Measurements from ENCODE around the gene PRKAR1B.
"Not testable (repeated sequence)": the region's sequence is repeated elsewhere in the genome, so short reads cannot be mapped to it uniquely, and the experiment has no call there.

Gene PRKAR1B

DNA sequence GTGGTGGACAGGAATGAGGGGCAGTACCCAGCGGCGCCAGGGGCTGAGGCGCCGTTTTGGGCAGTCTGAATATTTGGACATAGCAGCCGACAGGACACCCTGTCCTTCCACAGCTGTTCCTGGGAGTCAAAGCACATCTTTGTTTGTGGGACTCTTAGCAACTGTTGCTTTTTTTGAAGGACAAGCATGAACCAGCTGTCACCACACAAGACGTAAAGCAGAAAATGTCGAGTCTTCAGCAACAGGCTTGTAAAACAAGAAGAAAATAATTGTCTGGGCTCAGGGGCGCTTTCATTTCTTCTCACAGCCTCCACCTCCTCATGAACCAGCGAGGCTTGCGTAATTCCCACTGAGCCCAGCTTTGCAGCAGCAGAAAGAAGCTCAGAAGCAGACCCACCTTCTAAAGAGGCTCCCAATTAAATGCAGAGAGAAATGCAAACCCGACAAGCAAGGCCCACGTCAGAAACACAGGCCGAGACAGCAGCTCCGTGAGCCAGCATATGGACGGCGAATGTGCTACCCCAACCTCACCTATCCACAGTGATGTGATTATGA, 69.4 kb downstream of the PRKAR1B start:
- Histone ChIP-seq H3K27me3 (replicated peaks; ENCODE audit: control insufficient read depth, insufficient read depth, low read length) (no peaks in the 10 kb centered on the region), H3K36me3 (ENCODE audit: control insufficient read depth, insufficient read depth, low read length, severe bottlenecking) (no peaks in the 10 kb centered on the region), H3K4me3 (ENCODE audit: low read length) (no peak overlapping the region), H3K9me3 (ENCODE audit: control insufficient read depth, low read length) (no peaks in the 10 kb centered on the region), H3K4me1 (ENCODE audit: control insufficient read depth, insufficient read depth, low read length) (no peaks in the 10 kb centered on the region), H3K9ac (ENCODE audit: low read length) (no peak overlapping the region)
- peak; percentile 19 for DNase-seq (ENCODE audit: low read depth)

DNA sequence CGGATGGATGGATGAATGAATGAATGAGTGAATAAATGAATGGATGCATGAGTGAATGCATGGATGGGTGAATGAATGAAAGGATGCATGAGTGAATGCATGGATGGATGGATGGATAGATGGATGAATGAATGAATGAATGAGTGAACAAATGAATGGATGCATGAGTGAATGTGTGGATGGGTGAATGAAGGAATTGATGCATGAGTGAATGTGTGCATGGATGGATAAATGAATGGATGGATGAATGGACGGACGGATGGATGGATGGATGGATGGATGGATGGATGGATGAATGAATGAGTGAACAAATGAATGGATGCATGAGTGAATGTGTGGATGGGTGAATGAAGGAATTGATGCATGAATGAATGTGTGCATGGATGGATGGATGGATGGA, 70.1 kb downstream of the PRKAR1B start:
- not testable (repeated sequence) for H3K36me3 ChIP-seq (ENCODE audit: control insufficient read depth, insufficient read depth, low read length, severe bottlenecking); H3K27me3 ChIP-seq (replicated peaks; ENCODE audit: control insufficient read depth, insufficient read depth, low read length); DNase-seq (ENCODE audit: low read depth); H3K4me3 ChIP-seq (ENCODE audit: low read length); H3K9me3 ChIP-seq (ENCODE audit: control insufficient read depth, low read length); H3K4me1 ChIP-seq (ENCODE audit: control insufficient read depth, insufficient read depth, low read length); H3K9ac ChIP-seq (ENCODE audit: low read length)

DNA sequence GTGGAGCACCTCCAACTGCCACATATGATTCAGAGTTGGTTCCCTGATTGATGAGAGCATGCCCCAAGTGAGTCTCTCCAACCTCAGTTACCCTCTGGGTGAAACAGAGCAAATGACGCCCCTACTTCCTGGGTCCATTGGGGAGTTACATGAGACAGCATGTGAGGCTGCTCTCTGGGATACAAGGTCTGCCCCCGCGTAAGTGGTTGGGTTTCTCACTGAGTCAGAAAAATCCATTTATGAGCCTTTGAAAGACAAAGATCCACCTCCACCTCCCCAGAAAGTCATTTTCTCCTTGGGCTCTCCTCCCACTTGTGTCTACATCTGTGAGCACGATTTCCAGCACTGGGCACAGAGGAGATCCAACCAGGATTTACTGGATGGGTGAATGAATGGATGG, 71.3 kb downstream of the PRKAR1B start:
- no peak for DNase-seq (ENCODE audit: low read depth)
- Histone ChIP-seq H3K9ac (ENCODE audit: low read length) (no peak overlapping the region), H3K36me3 (ENCODE audit: control insufficient read depth, insufficient read depth, low read length, severe bottlenecking) (no peaks in the 10 kb centered on the region), H3K9me3 (ENCODE audit: control insufficient read depth, low read length) (no peaks in the 10 kb centered on the region), H3K27me3 (replicated peaks; ENCODE audit: control insufficient read depth, insufficient read depth, low read length) (no peaks in the 10 kb centered on the region), H3K4me1 (ENCODE audit: control insufficient read depth, insufficient read depth, low read length) (no peaks in the 10 kb centered on the region), H3K4me3 (ENCODE audit: low read length) (no peak overlapping the region)

DNA sequence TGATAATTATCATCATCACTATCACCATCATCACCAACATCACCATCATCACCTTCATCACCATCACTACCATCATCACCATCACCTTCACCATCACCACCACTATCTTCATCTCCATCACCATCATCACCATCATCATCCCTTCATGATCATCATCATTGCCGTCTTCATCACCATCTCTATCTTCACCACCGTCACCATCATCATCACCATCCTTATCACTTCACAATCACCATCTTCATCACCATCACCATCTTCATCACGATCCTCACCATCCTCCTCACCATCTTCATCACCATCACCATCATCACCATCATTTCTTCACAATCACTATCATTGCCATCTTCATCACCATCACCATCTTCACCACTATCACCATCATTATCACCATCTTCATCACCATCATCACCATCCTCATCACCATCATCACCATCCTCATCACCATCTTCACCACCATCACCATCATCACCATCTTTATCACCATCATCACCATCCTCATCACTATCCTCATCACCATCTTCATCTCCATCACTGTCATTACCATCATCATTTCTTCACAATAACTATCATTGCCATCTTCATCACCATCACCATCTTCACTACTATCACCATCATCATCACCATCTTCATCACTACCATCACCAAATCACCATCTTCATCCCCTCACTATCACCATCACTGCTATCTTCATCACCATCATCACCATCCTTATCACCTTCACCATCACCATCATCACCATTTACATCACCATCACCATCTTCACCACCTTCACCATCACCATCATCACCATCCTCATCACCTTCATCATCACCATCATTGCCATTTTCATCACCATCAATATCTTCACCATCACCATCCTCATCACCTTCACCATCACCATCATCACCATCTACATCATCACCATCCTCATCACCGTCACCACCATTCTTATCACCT, 73.0 kb downstream of the PRKAR1B start:
- Histone ChIP-seq H3K36me3 (ENCODE audit: control insufficient read depth, insufficient read depth, low read length, severe bottlenecking) (no peaks in the 10 kb centered on the region), H3K4me3 (ENCODE audit: low read length) (no peak overlapping the region), H3K9ac (ENCODE audit: low read length) (no peak overlapping the region), H3K9me3 (ENCODE audit: control insufficient read depth, low read length) (no peaks in the 10 kb centered on the region), H3K4me1 (ENCODE audit: control insufficient read depth, insufficient read depth, low read length) (no peaks in the 10 kb centered on the region), H3K27me3 (replicated peaks; ENCODE audit: control insufficient read depth, insufficient read depth, low read length) (no peaks in the 10 kb centered on the region)
- no peak for DNase-seq (ENCODE audit: low read depth)

DNA sequence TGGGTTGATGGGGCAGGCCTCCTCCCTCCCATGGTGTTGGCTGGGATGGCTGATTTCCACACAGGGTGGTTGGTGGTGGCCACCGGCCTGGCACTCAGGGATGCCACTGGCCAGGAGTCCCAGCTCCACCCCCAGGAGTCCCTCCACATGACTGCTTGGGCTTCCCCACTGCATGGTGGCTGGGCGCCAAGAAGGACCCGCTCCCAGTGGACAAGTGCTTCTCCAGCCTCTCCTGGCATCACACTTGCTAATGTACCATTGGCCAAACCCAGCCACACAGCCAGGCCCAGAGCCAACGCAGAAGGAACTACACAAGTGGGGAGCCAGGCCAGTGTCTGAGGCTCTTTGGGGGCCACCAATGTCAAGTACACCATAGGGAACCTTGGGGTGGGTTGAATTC, 74.2 kb downstream of the PRKAR1B start:
- no peak overlapping the region for H3K9ac ChIP-seq (ENCODE audit: low read length)
- H3K9me3 ChIP-seq (ENCODE audit: control insufficient read depth, low read length): no peaks in the 10 kb centered on the region
- no peak overlapping the region for H3K4me3 ChIP-seq (ENCODE audit: low read length)
- no peaks in the 10 kb centered on the region for H3K36me3 ChIP-seq (ENCODE audit: control insufficient read depth, insufficient read depth, low read length, severe bottlenecking)
- no peak for DNase-seq (ENCODE audit: low read depth)
- no peaks in the 10 kb centered on the region for H3K27me3 ChIP-seq (replicated peaks; ENCODE audit: control insufficient read depth, insufficient read depth, low read length)
- H3K4me1 ChIP-seq (ENCODE audit: control insufficient read depth, insufficient read depth, low read length): no peaks in the 10 kb centered on the region

DNA sequence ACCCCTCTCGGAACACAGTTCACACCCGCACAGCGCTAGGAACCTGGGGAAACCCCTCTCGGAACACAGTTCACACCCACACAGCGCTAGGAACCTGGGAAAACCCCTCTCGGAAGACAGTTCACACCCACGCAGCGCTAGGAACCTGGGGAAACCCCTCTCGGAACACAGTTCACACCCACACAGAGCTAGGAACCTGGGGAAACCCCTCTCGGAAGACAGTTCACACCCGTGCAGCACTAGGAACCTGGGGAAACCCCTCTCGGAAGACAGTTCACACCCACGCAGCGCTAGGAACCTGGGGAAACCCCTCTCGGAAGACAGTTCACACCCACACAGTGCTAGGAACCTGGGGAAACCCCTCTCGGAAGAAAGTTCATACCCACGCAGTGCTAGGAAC, 74.9 kb downstream of the PRKAR1B start:
- not testable (repeated sequence) for H3K9me3 ChIP-seq (ENCODE audit: control insufficient read depth, low read length); H3K4me1 ChIP-seq (ENCODE audit: control insufficient read depth, insufficient read depth, low read length); H3K4me3 ChIP-seq (ENCODE audit: low read length); DNase-seq (ENCODE audit: low read depth); H3K36me3 ChIP-seq (ENCODE audit: control insufficient read depth, insufficient read depth, low read length, severe bottlenecking); H3K27me3 ChIP-seq (replicated peaks; ENCODE audit: control insufficient read depth, insufficient read depth, low read length); H3K9ac ChIP-seq (ENCODE audit: low read length)

DNA sequence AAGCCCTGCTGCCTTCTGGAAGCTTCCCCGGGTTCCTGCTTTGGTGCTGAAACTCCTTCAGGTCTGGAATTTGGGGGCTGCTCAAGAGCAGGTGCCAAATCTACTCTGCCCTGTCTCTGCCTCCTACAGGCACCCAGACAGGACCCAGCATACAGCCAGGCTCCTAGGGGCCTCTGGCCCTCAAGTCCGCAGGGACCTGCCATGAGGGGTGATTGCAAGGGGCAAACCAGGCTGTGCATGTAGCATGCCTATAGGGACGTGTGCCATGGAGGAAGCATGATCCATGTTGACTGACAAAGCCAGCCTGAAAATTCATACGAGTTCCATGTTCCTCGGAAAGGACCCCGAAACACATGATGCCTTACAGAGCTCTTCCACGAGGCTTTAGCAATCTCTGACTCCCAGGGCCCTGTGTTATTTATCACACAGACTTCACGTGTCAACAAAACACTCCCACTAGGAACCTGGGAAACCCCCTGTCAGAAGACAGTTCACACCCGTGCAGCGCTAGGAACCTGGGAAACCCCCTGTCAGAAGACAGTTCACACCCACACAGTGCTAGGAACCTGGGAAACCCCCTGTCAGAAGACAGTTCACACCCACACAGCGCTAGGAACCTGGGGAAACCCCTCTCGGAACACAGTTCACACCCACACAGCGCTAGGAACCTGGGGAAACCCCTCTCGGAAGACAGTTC, 75.9 kb downstream of the PRKAR1B start:
- DNase-seq (ENCODE audit: low read depth): no peak
- no peaks in the 10 kb centered on the region for H3K36me3 ChIP-seq (ENCODE audit: control insufficient read depth, insufficient read depth, low read length, severe bottlenecking)
- no peak overlapping the region for H3K4me3 ChIP-seq (ENCODE audit: low read length)
- no peaks in the 10 kb centered on the region for H3K9me3 ChIP-seq (ENCODE audit: control insufficient read depth, low read length)
- H3K9ac ChIP-seq (ENCODE audit: low read length): no peak overlapping the region
- H3K27me3 ChIP-seq (replicated peaks; ENCODE audit: control insufficient read depth, insufficient read depth, low read length): no peaks in the 10 kb centered on the region
- no peaks in the 10 kb centered on the region for H3K4me1 ChIP-seq (ENCODE audit: control insufficient read depth, insufficient read depth, low read length)

DNA sequence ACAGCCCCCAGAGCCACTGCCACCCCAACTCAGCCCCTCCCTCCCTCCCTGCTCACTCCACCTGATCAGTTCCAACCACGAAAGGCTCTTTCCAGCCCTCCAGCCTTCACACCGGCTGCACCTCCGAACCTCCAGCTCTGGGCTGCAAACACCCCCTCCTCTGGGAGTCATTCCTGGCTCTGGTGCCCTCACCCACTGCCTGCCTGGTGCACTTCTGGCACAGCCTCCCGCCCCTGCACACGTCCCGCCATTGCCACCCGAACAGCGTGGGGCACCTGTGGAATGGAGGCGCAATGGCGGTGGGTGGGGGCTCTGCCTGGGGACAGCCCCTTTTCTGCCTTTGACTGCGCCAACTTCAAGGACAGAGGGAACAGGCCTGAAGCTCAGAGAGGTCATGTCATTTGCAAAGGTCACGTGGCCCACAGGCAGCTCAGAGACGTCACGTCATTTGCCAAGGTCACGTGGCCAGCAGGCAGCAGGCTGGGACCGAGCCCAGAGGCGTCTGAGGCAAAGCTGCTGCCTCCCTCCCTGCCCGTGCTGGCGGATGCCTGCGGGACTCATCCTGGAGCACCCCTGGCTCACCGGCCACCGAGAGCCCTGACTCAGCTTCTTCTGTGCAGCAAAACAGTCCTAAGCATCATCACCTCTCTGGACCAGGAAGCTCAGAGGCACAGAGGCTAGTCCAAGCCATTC, 76.6 kb downstream of the PRKAR1B start:
- Histone ChIP-seq H3K4me3 (ENCODE audit: low read length) (no peak overlapping the region), H3K9me3 (ENCODE audit: control insufficient read depth, low read length) (no peaks in the 10 kb centered on the region), H3K27me3 (replicated peaks; ENCODE audit: control insufficient read depth, insufficient read depth, low read length) (no peaks in the 10 kb centered on the region), H3K4me1 (ENCODE audit: control insufficient read depth, insufficient read depth, low read length) (no peaks in the 10 kb centered on the region), H3K36me3 (ENCODE audit: control insufficient read depth, insufficient read depth, low read length, severe bottlenecking) (no peaks in the 10 kb centered on the region), H3K9ac (ENCODE audit: low read length) (no peak overlapping the region)
- DNase-seq (ENCODE audit: low read depth): no peak

DNA sequence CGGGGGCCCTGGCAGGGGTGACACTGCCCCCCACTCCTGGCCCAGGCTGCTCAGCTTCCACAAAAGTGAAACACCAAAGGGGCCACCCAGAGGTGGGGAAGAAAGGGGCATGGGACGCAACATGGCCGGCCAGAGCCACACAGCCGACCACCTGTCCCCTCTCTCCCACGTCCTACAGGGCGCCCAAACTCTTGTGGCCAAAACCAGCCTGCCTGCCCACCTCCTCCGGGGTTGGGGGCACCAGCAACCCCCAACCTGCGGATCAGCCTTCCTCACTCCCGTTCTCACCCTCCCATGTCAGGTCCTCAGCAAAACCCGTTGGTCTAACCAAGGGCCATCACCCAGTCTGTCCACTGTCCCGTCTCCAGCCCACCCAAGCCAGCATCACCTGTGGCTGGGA, 80.1 kb downstream of the PRKAR1B start:
- Histone ChIP-seq H3K4me3 (ENCODE audit: low read length) (no peak overlapping the region), H3K27me3 (replicated peaks; ENCODE audit: control insufficient read depth, insufficient read depth, low read length) (no peaks in the 10 kb centered on the region), H3K4me1 (ENCODE audit: control insufficient read depth, insufficient read depth, low read length) (no peaks in the 10 kb centered on the region), H3K36me3 (ENCODE audit: control insufficient read depth, insufficient read depth, low read length, severe bottlenecking) (no peaks in the 10 kb centered on the region), H3K9ac (ENCODE audit: low read length) (no peak overlapping the region), H3K9me3 (ENCODE audit: control insufficient read depth, low read length) (no peaks in the 10 kb centered on the region)
- DNase-seq (ENCODE audit: low read depth): no peak

DNA sequence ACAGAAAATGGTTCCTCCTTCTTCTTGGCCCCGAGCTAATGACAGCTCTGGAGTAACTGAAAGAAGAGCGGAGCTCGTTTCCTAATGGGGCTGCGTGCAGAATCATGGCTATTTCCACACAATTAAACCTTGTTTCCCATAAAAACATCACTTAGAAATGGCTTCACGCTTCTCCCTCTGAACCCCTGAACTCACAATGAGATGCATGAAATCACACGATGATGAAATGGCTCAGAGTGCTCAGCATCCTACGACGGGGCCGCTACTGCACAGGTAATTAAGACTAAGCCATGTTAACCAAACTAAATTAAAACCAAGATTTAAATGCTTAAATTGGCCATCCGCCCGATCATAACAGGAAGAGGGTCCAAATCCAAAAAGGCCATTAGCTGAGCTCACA, 80.6 kb downstream of the PRKAR1B start:
- Histone ChIP-seq H3K4me1 (ENCODE audit: control insufficient read depth, insufficient read depth, low read length) (no peaks in the 10 kb centered on the region), H3K36me3 (ENCODE audit: control insufficient read depth, insufficient read depth, low read length, severe bottlenecking) (no peaks in the 10 kb centered on the region), H3K9me3 (ENCODE audit: control insufficient read depth, low read length) (no peaks in the 10 kb centered on the region), H3K4me3 (ENCODE audit: low read length) (no peak overlapping the region), H3K9ac (ENCODE audit: low read length) (no peak overlapping the region), H3K27me3 (replicated peaks; ENCODE audit: control insufficient read depth, insufficient read depth, low read length) (no peaks in the 10 kb centered on the region)
- no peak for DNase-seq (ENCODE audit: low read depth)

DNA sequence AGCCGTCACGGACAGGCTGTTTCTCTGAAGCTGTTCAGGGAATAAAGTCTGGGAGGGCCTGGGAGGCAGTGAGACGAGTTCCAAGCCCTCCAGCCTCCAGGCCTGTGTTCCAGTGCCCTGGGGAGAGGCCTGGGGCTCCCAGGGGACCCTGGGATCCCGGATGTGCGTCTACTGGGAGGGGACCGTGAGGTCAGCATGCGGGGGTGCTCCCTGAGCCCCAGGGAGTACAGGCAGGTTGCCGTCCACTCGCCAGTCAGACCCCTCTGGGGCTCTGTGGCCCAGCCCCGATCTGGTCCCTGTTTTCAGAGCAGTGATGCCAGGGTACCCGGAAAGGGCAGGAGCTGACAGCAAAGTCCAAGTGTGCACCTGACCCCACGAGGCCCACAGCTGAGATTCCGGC, 81.5 kb downstream of the PRKAR1B start:
- Histone ChIP-seq H3K4me3 (ENCODE audit: low read length) (no peak overlapping the region), H3K4me1 (ENCODE audit: control insufficient read depth, insufficient read depth, low read length) (no peaks in the 10 kb centered on the region)
- DNase-seq (ENCODE audit: low read depth): no peak

More for the DNA sequence above, 81.5 kb downstream of the PRKAR1B start:
- H3K9me3 ChIP-seq (ENCODE audit: control insufficient read depth, low read length): no peaks in the 10 kb centered on the region
- H3K36me3 ChIP-seq (ENCODE audit: control insufficient read depth, insufficient read depth, low read length, severe bottlenecking): no peaks in the 10 kb centered on the region
- H3K9ac ChIP-seq (ENCODE audit: low read length): no peak overlapping the region
- H3K27me3 ChIP-seq (replicated peaks; ENCODE audit: control insufficient read depth, insufficient read depth, low read length): no peaks in the 10 kb centered on the region

All from adipocyte (in vitro differentiated cells).